Thoracic aorta endothelial cell (primary cell): ENCODE results near the gene CAD. TPM values are rescaled to one million over a fixed set of nuclear protein-coding genes. Genes with fewer than 3 reads are reported as not detected.

Experiments
- total RNA-seq: library from RNA; depleted of rRNA; stranded (reverse); fragments of >200 nt; gene quantifications from 2 replicates; pipeline ENCODE4 v1.2.3, GENCODE V29; 2012

The CAD gene
- total RNA-seq, result 46.7 and 70.7 TPM in 2 replicates

GRCh38 chr2:27217173-27218121 is at the start of gene CAD:
Gene CAD (plus strand): TSS chr2:27217369. CDS start chr2:27217552, 183 bp downstream.

DNA sequence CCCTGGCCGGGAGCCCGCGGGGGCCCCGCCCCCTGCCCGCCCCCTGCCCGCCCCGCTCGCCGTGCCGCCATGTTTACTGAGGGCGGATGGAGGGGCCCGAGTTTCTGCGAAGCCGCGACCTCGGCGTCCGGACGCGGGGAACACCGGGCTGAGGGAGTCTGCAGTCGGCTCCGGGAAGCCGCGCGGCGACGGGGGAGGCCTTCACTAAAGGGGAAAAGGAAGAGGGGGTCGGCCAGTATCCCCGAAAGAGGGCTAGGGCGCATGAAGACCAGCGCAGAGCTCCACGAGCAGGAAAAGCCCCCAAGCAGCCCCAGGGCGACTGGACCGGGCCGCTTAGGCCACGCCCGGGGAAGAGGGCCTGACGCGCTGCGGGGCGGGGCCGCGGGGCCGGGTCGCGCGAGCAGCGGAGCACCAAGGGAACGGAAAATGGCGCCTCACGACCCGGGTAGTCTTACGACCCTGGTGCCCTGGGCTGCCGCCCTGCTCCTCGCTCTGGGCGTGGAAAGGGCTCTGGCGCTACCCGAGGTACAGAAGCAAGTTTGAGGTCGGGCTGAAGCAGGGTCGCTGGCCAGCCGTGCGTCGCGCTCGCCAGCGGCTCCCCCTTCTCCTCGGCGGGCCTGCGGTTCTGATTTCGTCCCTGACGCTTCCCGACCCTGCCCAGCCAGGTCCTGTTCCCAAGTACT is 5.1 kb upstream of the CAD start, which contains the start of the genes ATRAID and SLC5A6:
Gene ATRAID (plus strand): TSS at position 99 of the 683 bp plus-strand sequence. CDS start 328 bp downstream, at position 427.
Gene SLC5A6 (minus strand): TSS at position 326 of the 683 bp plus-strand sequence. CDS start 4,618 bp downstream, outside the sequence.

DNA sequence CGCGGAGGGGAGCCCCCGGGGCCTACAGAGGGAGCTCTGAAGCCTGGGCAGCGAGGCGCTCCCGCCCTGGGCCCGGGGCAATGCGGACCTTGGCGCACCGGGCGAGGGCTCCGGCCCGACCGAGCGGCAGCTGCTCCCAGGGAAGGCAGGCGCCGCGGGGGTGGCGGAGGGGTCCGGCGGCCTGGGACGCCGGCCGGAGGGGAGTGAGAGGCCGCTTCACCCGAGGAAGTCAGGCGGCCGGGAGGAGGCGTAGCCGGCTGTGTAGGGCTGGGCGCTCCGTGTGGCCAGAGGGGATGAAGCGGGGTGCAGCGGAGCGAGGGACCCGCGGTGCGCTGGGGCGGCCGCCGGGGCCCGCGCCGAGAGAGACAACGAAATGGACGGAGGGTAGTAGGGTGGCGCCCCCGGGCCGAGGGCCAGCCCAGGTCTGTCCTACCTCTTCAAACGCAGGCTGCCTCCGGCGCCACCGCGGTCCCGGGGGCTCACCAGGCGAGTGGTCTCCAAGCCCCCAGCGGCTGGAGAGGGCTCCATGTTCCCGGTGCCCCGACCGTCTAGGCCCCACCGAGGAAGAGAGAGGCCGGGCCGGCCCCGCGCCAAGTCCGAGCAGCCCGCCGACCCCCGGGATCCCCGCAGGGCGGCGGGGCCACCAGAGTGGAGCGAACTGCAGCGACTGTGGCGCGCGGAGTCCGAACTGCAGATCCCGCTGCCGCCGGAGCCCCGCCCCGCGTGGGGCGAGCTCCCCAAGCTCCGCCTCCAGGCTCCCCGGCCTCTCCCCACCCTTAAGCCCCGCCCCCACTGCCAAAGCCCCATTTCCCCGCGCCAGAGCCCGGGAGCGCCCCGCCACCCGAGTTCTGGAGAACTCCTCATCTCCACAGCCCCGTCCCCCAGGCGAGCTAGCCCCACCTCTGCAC is 45.5 kb downstream of the CAD start, which contains the start of gene SLC30A3:
Gene SLC30A3 (minus strand): TSS at position 669 of the 908 bp plus-strand sequence. CDS start 141 bp downstream, at position 528.

DNA sequence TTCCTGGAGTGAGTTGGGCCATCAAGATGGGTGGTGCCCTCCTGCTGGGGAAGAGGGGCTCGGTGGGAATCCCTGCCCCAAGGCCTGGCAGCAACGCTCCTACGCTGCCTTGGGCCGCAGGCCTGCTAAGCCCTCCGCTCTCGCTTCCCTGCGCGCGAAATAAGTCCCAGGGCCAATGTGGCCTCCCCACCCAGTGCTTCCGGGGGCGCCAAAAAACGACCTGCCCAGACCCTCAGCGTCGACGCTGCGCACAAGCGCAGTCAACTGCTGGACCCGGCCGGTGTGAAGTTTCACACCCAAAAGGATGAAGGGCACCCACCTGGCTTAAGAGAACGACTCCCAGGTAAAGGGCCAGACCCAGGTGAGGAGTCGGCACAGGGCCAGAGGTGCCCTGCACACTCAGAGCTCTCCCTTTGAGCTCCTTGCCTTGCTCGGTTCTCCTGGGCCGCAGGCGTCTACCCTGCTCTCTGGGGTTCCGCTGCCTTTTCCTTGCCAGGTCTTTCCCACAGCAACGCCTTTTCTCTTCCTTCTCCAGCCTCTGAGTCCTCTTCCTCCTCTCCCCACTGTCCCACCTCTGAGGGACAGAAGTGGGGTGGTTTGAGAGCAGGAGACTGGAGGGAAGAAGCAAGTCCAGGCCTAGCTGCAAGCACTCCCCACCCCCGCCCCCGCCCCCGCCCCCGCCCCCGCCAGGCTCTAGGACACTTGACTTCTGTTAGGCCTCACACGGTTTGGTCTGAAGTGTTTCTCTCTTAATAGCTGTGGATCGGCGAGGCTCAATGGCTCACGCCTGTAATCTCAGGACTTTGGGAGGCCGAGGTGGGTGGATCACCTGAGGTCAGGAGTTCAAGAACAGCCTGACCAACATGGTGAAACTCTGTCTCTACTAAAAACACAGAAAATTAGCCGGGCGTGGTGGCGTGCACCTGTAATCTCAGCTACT is 58.3 kb downstream of the CAD start, which contains the start of gene DNAJC5G:
Gene DNAJC5G (plus strand): TSS at position 223 of the 940 bp plus-strand sequence. CDS start 1,296 bp downstream, outside the sequence.

DNA sequence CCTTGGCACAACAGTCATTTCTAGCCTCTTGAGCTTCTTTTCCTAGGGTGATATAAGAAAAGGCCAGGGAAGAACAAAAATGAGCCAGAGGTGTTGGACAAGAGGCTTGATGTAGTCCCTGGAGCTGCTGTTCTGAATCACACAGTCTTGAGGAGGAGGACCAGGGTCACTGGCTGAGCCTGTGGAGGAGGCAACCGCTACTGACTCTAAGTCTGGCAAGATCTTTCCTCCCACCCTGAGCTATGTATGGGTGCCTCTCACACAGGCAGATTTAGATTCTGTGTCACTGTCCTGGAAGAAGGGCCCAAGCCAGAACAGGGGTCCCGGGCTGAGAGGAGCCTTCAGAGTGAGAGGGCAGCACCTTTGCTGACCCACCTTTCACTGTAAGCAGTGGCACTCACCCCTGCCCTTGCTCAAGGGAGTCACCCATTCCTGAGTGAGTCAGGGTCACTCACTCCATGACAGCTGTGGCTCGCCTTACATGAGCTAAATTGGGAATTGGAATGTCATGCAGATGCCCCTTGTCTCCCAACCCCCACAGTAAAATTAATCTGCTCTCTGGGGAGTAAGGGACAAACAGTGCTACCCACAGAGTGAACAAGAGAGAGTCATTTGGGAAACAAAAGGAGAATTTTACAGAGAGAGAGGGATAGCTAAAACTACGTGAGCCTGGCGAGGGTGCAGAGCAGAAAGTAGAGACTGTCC is 64.8 kb downstream of the CAD start, which contains the start of gene TRIM54:
Gene TRIM54 (plus strand): TSS at position 575 of the 705 bp plus-strand sequence. CDS start 303 bp downstream, outside the sequence.

Other genes starting within 250 kb of the CAD start
- 2.3 and 2.7 TPM in 2 replicates for gene MAPRE3, start 246.7 kb upstream of the CAD start, total RNA-seq
- 50.4 and 57.4 TPM in 2 replicates for gene TMEM214, start 184.4 kb upstream of the CAD start, total RNA-seq
- gene AGBL5, start 165.7 kb upstream of the CAD start, total RNA-seq, result 24.5 and 24.7 TPM in 2 replicates
- 183 and 195 TPM in 2 replicates for gene OST4, start 145.7 kb upstream of the CAD start, total RNA-seq
- gene EMILIN1, start 138.8 kb upstream of the CAD start, total RNA-seq, result 7.6 and 9.8 TPM in 2 replicates
- gene KHK, start 130.6 kb upstream of the CAD start, total RNA-seq, result 2.4 and 3.4 TPM in 2 replicates
- gene CGREF1, start 98.2 kb upstream of the CAD start, total RNA-seq, result 1.3 and 3.0 TPM in 2 replicates
- gene ABHD1, start 93.6 kb upstream of the CAD start, total RNA-seq, result 0.13 TPM in 1 of 2 replicates, not detected in the other
- 38.4 and 42.0 TPM in 2 replicates for gene PREB, start 82.7 kb upstream of the CAD start, total RNA-seq
- gene PRR30, start 78.0 kb upstream of the CAD start, total RNA-seq, result not detected in 2 replicates
- gene TCF23, start 68.4 kb upstream of the CAD start, total RNA-seq, result not detected in 2 replicates
- 84.8 and 101 TPM in 2 replicates for gene ATRAID, start 5.3 kb upstream of the CAD start, total RNA-seq
- 41.8 and 50.3 TPM in 2 replicates for gene SLC5A6, start 5.1 kb upstream of the CAD start, total RNA-seq
- gene SLC30A3, start 45.7 kb downstream of the CAD start, total RNA-seq, result 0.36 TPM in 1 of 2 replicates, not detected in the other
- not detected in 2 replicates for gene DNAJC5G, start 58.1 kb downstream of the CAD start, total RNA-seq
- not detected in 2 replicates for gene TRIM54, start 65.1 kb downstream of the CAD start, total RNA-seq
- 0.13 and 0.36 TPM in 2 replicates for gene UCN, start 91.1 kb downstream of the CAD start, total RNA-seq
- gene MPV17, start 105.7 kb downstream of the CAD start, total RNA-seq, result 52.3 and 60.1 TPM in 2 replicates
- gene GTF3C2, start 139.4 kb downstream of the CAD start, total RNA-seq, result 45.1 and 51.3 TPM in 2 replicates
- 32.6 and 34.1 TPM in 2 replicates for gene EIF2B4, start 153.0 kb downstream of the CAD start, total RNA-seq
- 106 and 126 TPM in 2 replicates for gene SNX17, start 153.2 kb downstream of the CAD start, total RNA-seq
- gene ZNF513, start 163.4 kb downstream of the CAD start, total RNA-seq, result 7.4 and 10.7 TPM in 2 replicates
- 133 and 134 TPM in 2 replicates for gene PPM1G, start 192.2 kb downstream of the CAD start, total RNA-seq
- gene NRBP1, start 211.3 kb downstream of the CAD start, total RNA-seq, result 116 and 119 TPM in 2 replicates
- 0.53 and 0.57 TPM in 2 replicates for gene KRTCAP3, start 225.0 kb downstream of the CAD start, total RNA-seq